RWPE1 (cell line): ENCODE measurements around the gene SAP30L.

Experiments
- CTCF ChIA-PET: fragments of 350-600 bp; sonication (Branson Sonifier 250); formaldehyde crosslinking; extraction: SDS; loops from one replicate; lab custom pipeline; 2021; lab: Yijun Ruan, JAX
- POLR2A ChIA-PET: fragments of 400-600 bp; formaldehyde crosslinking; extraction: SDS; loops from one replicate; lab custom pipeline; 2020; ENCODE audit warnings: antibody characterized with exemption; ENCODE audit not compliant: low non-redundant PET; lab: Yijun Ruan, JAX
- DNase-seq: peaks from one replicate; pipeline ENCODE4 v3.0.0; 2012; ENCODE audit warnings: low spot score
- H3K27ac ChIP-seq: fragments of 450-650 bp; 2 replicates; pipeline ENCODE4 v1.5.1; 2017
- TF ChIP-seq, protein P1 (sequence below): fragments of 450-650 bp; conservative IDR thresholded peaks from 2 replicates; pipeline ENCODE4 v1.5.1; 2017; ENCODE audit warnings: low read depth, mild to moderate bottlenecking

The SAP30L gene

DNA sequence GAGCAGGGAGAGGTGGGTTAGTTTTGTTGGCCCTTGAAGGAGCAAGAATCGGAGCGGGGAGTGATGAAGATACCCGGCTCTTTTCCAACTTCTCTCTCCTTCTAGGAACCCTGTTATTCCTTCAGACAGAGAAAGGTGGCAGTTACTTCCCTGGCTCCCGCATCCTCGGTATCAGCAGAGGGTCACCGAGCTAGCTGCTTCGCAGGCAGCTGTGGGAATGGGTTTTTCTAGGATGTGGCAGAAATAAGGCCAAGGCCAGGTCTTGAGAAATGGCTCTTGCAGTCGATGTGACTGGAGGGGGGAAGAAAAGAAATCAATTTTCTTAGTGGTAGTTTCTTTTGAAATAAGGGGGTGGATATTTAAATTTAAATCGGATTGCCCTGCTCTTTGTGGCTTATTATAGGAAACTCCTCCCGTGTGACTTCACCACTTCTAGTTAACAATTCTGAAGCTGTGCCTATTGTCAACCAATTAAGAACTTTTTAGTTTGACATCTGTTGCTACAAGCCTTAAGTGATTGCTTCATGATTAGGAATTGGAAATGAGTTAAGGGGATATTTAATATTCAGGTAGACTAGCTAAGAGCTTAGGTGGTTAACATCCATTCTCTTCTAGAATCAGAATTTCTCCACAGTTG is 1.4 kb downstream of the SAP30L start:
- CTCF ChIA-PET: interaction anchor here (0.6 kb wide), 1 partner anchor 108 kb away, joined by 4 read pairs; no protein-coding TSS in a partner anchor
- peak overlapping the region; percentile 83 for H3K27ac ChIP-seq
- DNase-seq: no peak
- POLR2A ChIA-PET: no interaction called here
- TF ChIP-seq, protein P1, sequence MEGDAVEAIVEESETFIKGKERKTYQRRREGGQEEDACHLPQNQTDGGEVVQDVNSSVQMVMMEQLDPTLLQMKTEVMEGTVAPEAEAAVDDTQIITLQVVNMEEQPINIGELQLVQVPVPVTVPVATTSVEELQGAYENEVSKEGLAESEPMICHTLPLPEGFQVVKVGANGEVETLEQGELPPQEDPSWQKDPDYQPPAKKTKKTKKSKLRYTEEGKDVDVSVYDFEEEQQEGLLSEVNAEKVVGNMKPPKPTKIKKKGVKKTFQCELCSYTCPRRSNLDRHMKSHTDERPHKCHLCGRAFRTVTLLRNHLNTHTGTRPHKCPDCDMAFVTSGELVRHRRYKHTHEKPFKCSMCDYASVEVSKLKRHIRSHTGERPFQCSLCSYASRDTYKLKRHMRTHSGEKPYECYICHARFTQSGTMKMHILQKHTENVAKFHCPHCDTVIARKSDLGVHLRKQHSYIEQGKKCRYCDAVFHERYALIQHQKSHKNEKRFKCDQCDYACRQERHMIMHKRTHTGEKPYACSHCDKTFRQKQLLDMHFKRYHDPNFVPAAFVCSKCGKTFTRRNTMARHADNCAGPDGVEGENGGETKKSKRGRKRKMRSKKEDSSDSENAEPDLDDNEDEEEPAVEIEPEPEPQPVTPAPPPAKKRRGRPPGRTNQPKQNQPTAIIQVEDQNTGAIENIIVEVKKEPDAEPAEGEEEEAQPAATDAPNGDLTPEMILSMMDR: no peak

DNA sequence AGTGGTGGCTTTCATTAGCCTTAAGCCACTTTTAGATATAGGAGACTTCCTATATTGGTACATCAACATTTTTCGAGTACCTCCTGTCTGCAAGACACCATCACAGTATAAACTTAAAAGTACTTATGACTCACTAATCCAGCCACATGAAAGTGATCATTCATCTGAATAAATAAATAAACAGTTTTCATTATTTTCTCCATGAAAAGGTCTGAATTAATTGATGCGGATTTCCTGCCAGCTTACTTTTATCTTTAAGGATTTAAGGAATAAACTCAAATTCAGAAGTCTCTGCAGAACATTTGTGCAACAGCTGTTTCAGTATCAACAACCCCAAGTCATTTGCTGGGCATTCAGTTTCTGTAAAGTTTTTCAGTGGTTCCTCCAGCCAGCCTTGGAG is 4.0 kb downstream of the SAP30L start:
- ChIA-PET POLR2A (no interaction called here), CTCF (interaction anchor here (1.3 kb wide), 2 partner anchors 17 to 28 kb away, joined by 3 to 5 read pairs; no protein-coding TSS in a partner anchor)
- no peak overlapping the region for H3K27ac ChIP-seq
- TF ChIP-seq, protein P1: no peak
- no peak for DNase-seq

DNA sequence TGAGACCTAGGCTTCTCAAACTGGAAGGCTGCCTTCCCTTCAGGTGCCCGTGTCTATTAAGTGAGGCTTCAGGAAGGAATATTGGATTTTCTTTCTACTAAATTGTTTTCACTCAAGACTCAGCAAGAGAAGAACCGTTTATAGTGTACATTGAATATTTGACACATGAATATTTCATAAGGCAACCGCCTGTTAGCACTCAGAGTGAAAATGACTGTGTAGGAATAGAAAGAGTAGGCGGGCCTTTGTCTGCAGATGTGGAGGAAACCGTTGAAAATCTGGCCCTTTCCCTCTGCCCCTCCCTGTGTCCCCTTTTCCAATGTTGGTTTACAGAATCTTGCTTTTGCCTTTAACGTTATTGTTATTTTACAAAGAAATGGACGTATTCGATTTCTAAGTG is 6.2 kb downstream of the SAP30L start:
- H3K27ac ChIP-seq: no peak overlapping the region
- CTCF ChIA-PET: interaction anchor here (0.8 kb wide), 1 partner anchor 16 kb away, joined by 4 read pairs; no protein-coding TSS in a partner anchor
- POLR2A ChIA-PET: no interaction called here
- TF ChIP-seq, protein P1: no peak
- DNase-seq: no peak

DNA sequence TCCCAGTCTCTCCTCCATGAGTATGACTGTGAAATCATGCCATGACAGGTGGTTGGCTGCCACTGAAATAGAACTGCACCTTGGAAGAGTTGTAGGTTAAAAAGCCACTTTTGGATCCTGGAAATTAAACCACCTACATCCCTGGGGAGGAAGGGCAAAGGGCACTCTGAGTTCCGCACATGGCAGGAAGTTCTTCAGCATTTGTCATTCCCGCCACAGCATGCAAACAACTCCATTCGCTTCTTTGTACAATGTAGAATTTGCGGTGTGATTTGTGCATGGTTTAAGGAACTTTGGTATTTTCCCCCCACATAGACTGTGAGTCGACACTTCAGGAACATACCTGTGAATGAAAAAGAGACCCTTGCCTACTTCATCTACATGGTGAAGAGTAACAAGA is 9.8 kb downstream of the SAP30L start:
- H3K27ac ChIP-seq: no peak overlapping the region
- TF ChIP-seq, protein P1: no peak
- DNase-seq: no peak
- CTCF ChIA-PET: no interaction called here
- POLR2A ChIA-PET: no interaction called here

DNA sequence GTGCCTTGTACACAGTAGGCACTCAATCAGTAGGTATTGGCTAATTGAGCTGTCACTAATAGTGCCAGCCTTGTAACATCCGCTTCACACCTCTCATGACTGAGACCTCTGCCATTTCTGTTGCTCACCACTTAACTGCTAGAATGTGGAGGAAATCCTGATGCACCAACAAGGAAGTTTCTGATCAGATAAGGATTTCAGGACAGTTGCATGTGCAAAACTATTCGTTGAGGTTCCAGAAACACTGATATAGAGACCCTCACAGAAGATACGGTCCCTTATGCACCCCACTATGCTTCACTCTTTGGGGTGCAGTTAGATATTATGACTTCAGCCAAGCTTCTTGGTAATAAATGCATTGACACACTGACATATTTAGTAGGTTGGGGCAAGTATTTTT is 10.7 kb downstream of the SAP30L start:
- no peak for DNase-seq
- TF ChIP-seq, protein P1: no peak
- ChIA-PET POLR2A (no interaction called here), CTCF (interaction anchor here (0.6 to 1.4 kb wide), 3 partner anchors 64 to 681 kb away, joined by 3 to 4 read pairs (median 3); no protein-coding TSS in a partner anchor)
- H3K27ac ChIP-seq: no peak overlapping the region

DNA sequence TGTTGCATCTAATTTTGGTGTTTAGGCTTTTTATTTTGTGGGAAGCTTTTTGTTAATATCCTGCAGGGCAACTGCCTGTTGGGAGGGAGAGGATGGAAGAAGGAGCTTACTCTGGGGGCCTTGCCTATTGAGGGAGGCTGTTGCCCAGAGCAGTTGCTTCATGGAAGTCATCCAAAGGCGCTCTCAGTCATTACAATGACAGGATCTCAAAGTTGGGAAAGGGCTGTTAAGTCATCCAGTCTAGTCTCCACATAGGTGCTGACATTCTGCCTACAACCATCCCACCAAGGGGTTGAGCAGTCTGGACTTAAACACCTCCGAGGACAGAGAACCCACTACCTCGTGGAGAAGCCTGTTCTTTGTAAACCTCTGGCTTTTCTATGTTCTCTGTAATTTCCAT is 13.2 kb downstream of the SAP30L start:
- ChIA-PET POLR2A (no interaction called here), CTCF (no interaction called here)
- no peak overlapping the region for H3K27ac ChIP-seq
- TF ChIP-seq, protein P1: no peak
- no peak for DNase-seq
